22Rv1 (cell line): ENCODE measurements around the gene SIL1.
"Not testable (repeated sequence)": the region's sequence is repeated elsewhere in the genome, so short reads cannot be mapped to it uniquely, and the experiment has no call there.

ENCODE experiments used
- H3K27ac ChIP-seq: fragments of 450-650 bp; 2 replicates; pipeline ENCODE4 v1.5.1; 2017
- CTCF ChIP-seq: fragments of 450-650 bp; IDR thresholded peaks from 2 replicates; pipeline ENCODE4 v1.5.1; 2017; ENCODE audit warnings: mild to moderate bottlenecking
- ZFX ChIP-seq: fragments of 450-650 bp; IDR thresholded peaks from 2 replicates; pipeline ENCODE4 v1.6.1; 2017; ENCODE audit warnings: antibody characterized with exemption, borderline replicate concordance

The SIL1 gene

GRCh38 chr5:139181322-139181730 lies 16.8 kb downstream of the SIL1 start:
- H3K27ac ChIP-seq, result no peak overlapping the region

GRCh38 chr5:139180850-139181249 lies 17.3 kb downstream of the SIL1 start:
- TF ChIP-seq CTCF (no peak), ZFX (no peak)
- H3K27ac ChIP-seq, result no peak overlapping the region

More at GRCh38 chr5:139181322-139181730, 16.8 kb downstream of the SIL1 start:
- TF ChIP-seq ZFX (no peak), CTCF (no peak)

GRCh38 chr5:139179778-139180513 lies 18.2 kb downstream of the SIL1 start:
- peak overlapping the region; percentile 63 for H3K27ac ChIP-seq

GRCh38 chr5:139178935-139179334 lies 19.2 kb downstream of the SIL1 start:
- H3K27ac ChIP-seq, result peak overlapping the region; percentile 63
- TF ChIP-seq CTCF, result no peak
- TF ChIP-seq ZFX, result no peak

- peak overlapping the region; percentile 63 for H3K27ac ChIP-seq
- TF ChIP-seq CTCF, result no peak
- TF ChIP-seq ZFX, result no peak
Observed at GRCh38 chr5:139178589-139178917, 19.6 kb downstream of the SIL1 start.

GRCh38 chr5:139177809-139178588 lies 20.2 kb downstream of the SIL1 start:
- H3K27ac ChIP-seq, result peak overlapping the region; percentile 63
- TF ChIP-seq ZFX (no peak), CTCF (no peak)

- H3K27ac ChIP-seq, result peak overlapping the region; percentile 63; the same call in 1 of the 2 replicates
Observed at GRCh38 chr5:139177281-139177680, 20.9 kb downstream of the SIL1 start.

- not testable (repeated sequence) for H3K27ac ChIP-seq
Observed at GRCh38 chr5:139174382-139174781, 23.8 kb downstream of the SIL1 start.
